NCI-H345 treated with DMSO at 0.1 percent for 48 hours (cell line): Measurements from ENCODE around the gene ZNF195.
"Not testable (repeated sequence)": the region's sequence is repeated elsewhere in the genome, so short reads cannot be mapped to it uniquely, and the experiment has no call there.

Experiments used
- DNase-seq: peaks from one replicate; lab custom pipeline; 2025; ENCODE audit not compliant: unreplicated experiment; lab: John Stamatoyannopoulos, UW

The ZNF195 gene

DNA sequence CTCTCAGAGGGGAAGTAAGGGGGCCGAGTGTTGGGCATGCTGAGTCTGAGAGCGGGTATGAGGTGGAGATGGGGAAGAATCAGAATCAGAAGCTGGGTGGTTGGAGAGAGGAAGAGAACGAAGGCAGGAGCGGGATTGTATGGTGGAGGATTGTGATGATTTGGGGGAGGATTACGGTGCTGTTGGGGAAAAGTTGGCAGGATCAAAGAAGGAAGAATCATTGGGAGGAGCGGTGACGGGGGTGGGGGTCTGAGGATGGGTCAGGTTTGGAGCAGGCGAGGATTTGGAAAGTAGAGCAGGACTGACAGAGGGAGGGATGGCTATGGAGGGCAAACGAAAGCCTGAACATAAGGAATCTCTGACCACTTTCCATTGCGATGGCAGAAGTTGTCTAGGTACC is 22.1 kb downstream of the ZNF195 start:
- no peak for DNase-seq

DNA sequence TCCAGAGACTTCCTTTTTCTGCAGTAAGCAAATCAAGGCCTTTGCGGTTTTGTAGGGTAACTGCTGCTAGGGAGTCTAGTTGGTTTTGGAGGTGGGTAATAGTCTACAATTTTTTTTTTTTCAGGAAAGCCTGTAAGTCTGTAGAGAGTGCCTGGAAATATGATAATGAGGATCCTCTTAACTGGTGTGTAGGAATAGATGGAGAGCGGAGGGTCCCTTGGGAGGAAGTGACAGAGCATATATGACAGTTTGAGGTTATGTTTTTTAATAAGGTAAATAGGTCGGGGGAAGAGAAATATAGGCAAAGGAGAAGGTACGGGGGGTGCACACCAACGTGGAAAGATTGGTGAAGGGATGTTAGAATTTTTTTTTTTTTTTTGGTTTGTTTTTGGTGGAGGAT is 25.9 kb downstream of the ZNF195 start:
- DNase-seq: no peak

GRCh38 chr11:3347127-3347526 is 31.8 kb downstream of the ZNF195 start:
- no peak for DNase-seq

- no peak for DNase-seq
Observed at GRCh38 chr11:3346587-3346986, 32.4 kb downstream of the ZNF195 start.

DNA sequence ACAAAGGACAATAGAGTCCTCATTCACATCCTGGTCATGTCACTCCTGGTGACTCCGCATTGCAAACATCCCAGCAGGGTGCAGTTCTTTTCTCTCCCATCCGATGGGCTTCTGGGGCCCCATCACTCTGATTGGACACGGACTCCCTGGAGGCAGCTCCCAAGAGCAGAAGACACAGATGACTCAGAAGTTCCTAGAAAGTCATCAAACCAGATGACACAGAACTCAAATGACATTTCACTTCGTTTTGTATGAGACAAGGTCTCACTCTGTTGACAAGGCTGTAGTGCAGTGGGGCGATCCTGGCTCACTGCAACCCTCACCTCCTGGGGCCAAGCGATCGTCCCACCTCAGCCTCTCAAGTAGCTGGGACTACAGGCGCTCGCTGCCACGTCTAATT is 33.2 kb downstream of the ZNF195 start:
- DNase-seq: no peak

DNA sequence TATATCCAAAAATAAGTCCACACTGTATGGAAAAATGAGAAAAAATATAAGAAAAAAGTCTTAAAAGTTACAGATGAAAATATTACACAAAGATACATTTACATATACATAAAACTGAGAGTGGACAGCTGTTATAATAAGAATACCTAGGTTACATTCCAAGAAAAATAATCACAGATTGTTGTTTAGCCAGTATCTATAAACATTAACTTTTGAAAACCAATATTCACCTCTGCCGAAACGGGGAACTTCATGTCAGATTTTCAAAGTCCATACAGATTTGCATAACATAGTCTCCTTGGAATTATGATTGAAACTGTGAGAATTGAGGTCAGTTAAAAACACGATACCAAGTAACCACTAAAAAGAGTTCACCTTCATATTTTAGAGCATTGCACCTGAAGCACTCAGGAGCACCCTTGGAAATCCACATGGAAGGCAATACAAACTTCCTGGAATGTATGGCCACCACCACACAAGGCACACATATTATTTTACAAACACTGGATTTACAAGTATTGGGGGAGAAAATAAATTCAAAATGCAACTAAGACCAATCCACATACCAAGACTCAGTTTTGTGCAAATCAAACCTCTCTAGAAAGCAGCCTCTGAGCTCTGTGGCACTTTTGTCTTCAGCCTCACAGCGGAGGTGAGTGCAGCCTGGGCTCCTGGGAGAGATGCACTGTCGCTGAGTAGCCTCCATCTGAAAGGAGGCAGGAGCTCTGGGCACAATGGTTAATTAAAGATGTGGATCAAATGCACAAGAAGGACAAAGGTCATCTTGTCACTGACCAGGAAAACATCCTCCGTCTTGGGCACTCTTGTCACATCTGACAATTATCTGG is 34.4 kb downstream of the ZNF195 start:
- DNase-seq: no peak

DNA sequence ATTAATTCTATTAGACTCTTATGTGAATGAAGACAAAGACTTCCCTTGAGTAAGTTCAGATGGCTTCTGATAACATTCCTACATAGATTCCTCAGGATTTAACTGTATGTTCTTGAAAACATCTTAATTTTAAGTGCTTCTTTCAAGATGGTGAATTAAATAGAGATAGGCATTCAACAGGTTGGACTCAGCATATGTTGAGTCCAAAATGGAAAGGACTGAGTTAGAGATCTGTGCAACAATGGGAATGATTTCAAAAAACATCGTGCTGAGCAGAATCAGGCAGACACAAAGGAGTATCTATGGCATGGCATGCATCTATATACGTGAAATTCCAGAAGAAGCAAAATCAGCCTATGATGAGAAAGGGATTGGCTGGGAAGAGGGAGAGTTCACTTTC is 36.2 kb downstream of the ZNF195 start:
- no peak for DNase-seq

DNA sequence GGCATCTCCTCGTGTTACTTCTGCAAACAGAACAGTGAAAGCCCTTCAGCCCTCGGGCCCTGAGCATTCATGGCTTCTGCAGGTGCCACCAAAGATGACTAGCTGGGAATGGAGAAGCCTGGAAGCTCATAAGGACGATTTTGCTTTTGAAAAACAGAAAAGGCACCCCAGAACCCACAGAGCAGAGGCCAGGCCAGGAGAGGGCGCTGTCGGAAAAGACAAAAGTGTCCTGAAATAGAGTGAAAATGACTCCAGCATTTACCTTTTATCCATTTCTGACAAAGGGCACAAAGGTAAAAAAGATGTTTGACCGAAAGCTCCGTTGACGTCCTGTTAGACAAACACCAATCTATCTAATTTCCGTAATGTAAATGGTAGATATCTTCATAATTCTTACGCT is 37.6 kb downstream of the ZNF195 start:
- no peak for DNase-seq

GRCh38 chr11:3340025-3340424 is 38.9 kb downstream of the ZNF195 start:
- DNase-seq: no peak

DNA sequence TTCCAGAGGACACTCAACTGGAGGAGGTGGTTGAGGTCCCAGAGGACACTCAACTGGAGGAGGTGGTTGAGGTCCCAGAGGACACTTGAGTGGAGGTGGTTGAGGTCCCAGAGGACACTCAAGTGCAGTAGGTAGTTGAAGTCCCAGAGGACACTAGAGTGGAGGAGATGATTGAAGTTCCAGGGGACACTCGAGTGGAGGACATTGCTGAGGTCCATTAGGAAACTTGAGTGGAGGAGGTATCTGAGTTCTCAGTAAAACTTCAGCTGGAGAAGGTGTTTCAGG is 39.7 kb downstream of the ZNF195 start:
- no peak for DNase-seq

GRCh38 chr11:3338569-3339339 is 40.2 kb downstream of the ZNF195 start:
- no peak for DNase-seq

DNA sequence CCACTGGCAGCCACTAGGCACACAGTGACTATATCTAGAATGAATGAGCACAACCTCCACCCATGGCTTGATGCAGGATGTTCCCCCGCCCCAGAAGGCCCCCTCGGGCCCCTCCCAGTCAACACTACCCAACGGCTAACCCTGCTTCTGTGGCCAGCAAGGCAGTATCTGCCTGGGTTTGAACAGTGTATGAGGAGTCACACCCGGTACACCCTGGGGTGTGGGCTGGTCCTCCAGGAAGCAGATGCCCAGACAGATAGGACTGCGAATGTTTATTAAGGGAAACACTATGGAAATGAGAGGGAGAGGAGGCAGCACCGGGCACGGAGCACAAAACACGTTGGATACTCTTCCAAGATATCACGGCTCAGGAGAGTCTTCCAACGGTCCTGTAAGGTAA is 42.5 kb downstream of the ZNF195 start:
- DNase-seq: not testable (repeated sequence)

DNA sequence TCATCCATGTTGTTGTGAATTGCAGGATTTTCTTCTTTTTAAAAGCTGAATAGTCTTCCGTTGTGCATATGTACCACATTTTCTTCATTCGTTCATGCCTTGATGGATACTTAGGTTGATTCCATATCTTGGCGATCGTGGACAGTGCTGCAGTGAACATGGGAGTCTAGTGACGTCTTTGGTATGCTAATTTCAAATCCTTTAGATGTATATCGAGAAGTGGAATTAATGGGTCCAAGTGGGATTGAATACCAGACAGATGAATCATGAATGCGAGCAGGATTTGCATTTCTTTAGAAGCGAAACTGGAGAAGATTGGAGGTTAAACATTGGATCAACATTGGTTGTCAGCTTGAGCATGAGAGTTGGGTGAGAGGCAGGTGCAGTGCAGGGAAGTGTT is 45.8 kb downstream of the ZNF195 start:
- DNase-seq: not testable (repeated sequence)

DNA sequence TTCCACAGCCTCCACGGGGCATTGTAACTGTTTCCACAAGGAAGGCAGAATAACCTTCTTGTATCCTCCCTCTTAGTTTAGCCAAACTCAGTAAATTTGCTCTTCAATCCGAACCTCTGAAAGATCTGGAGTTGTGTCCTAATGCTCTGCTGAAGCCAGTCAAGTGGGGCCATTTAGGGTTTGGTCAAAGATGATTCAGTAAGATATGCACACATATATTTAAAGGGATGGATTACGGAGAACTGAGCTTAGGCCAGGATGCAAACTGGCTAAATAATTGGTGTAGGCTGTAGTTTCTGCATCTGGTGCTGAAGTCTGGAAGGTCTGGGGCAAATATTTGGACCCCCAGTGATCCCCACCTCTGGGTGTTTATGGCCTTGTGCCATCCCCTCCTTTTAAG is 47.9 kb downstream of the ZNF195 start:
- DNase-seq: not testable (repeated sequence)

DNA sequence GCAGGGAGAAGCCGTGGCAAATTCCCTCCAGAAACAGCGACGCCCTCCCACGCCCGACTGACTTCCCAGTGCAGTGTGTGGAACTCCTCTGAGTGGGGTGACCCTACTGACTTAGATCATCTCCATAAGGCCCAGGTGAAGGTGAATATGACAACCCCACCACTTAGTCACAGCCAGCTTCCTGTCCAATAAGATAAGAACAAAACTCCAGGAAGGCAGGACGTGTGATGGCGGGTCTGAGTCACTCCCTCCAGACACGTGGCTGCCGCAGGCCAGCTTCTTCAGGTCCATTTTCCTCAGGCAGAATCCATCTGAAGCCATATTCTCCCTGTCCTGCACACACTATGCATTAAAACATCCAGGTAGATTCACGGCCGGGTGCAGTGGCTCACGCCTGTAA is 48.9 kb downstream of the ZNF195 start:
- not testable (repeated sequence) for DNase-seq

DNA sequence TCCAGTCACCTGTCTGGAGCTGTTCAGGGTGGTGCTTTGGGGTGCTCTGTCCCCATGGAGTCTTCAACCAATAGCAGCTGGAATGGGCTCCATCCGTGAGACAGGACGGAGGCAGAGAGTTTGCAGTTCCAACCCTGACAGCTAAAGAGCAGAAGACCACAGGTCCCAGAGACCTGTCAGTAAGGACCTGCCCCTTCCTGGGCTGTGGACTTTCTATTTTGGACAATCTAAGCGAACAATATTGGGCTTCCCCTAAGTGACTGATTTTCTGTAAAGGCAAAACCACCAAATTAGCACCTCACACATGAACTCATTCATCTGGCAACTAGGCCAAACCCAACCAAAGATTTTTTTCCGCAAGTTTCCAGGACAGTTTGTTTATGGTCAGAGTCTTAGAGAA is 50.4 kb downstream of the ZNF195 start:
- DNase-seq: not testable (repeated sequence)

- DNase-seq: not testable (repeated sequence)
Observed at GRCh38 chr11:3326450-3326849, 52.5 kb downstream of the ZNF195 start.

DNA sequence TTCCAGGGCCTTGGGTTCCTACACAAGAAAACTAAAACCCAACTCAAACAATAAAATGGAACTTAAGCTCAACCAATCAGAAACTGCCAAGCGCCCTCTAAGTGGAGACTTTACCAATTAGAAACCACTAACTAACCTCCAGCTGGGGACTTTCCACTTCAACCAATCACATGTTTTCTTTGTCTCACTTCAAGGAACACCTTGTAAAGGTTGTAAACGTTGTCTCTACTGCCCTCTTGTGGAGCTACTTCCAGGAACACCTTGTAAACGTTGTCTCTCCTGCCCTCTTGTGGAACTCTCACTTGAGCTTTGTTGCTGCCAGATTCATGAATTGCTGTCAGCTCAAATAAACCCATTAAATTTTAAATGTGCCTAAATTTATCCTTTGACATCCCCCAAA is 54.2 kb downstream of the ZNF195 start:
- DNase-seq: not testable (repeated sequence)
